PC-3 (cell line): ENCODE results near the gene ARHGEF6. TPM values are rescaled to one million over a fixed set of nuclear protein-coding genes. Genes with fewer than 3 reads are reported as not detected.

Experiments used
- ATAC-seq: fragments of 200-7000 bp; cut with Tn5 transposase; 2 replicates; pipeline ENCODE4 v1.9.1; 2020; ENCODE audit warnings: mild to moderate bottlenecking, moderate library complexity
- BruUV-seq: library from RNA; stranded (reverse); fragments of 400-500 nt; replicated peaks from 2 replicates; lab custom pipeline; 2021; lab: Mats Ljungman, UMichigan
- CTCF ChIA-PET: fragments of 300-600 bp; sonication (Branson Sonifier 250); formaldehyde crosslinking; loops from one replicate; lab custom pipeline; 2022; ENCODE audit warnings: antibody characterized with exemption; lab: Charles Lee
- POLR2A ChIA-PET: fragments of 300-600 bp; sonication (Branson Sonifier 250); formaldehyde crosslinking; loops from one replicate; lab custom pipeline; 2022; ENCODE audit warnings: antibody characterized with exemption; ENCODE audit not compliant: unreplicated experiment; lab: Charles Lee
- DNase-seq: peaks from one replicate; pipeline ENCODE4 v3.0.0-alpha.2; 2015
- H2AFZ ChIP-seq: fragments of 300-600 bp; sonication (generic); 2 replicates; pipeline ENCODE4 v1.6.0; 2016; ENCODE audit warnings: antibody characterized with exemption, low read length
- H3F3A ChIP-seq: fragments of 300-600 bp; sonication (generic); one replicate; pipeline ENCODE4 v1.6.0; 2017; ENCODE audit warnings: antibody characterized with exemption, low read length, control low read depth, mild to moderate bottlenecking; ENCODE audit not compliant: unreplicated experiment
- H3K27ac ChIP-seq: fragments of 300-600 bp; sonication (generic); 2 replicates; pipeline ENCODE4 v1.5.1; 2016; ENCODE audit warnings: mild to moderate bottlenecking, low read length
- H3K27me3 ChIP-seq: fragments of 300-600 bp; sonication (generic); 2 replicates; pipeline ENCODE4 v1.6.1; 2016; ENCODE audit warnings: low read length, mixed read lengths
- H3K36me3 ChIP-seq: fragments of 300-600 bp; sonication (generic); 2 replicates; pipeline ENCODE4 v1.6.1; 2016; ENCODE audit warnings: low read depth, mixed run types, low read length, mixed read lengths
- H3K4me1 ChIP-seq: fragments of 300-600 bp; sonication (generic); 2 replicates; pipeline ENCODE4 v1.5.1; 2016; ENCODE audit warnings: low read length; ENCODE audit not compliant: insufficient read depth
- H3K4me2 ChIP-seq: fragments of 300-600 bp; sonication (generic); 2 replicates; pipeline ENCODE4 v1.6.0; 2016; ENCODE audit warnings: low read length
- H3K4me3 ChIP-seq: fragments of 300-600 bp; sonication (generic); 2 replicates; pipeline ENCODE4 v1.5.1; 2016; ENCODE audit warnings: mild to moderate bottlenecking, low read length, mixed read lengths
- H3K79me2 ChIP-seq: fragments of 300-600 bp; sonication (generic); 2 replicates; pipeline ENCODE4 v1.6.1; 2017; ENCODE audit warnings: low read length, mixed read lengths
- H3K9ac ChIP-seq: fragments of 300-600 bp; sonication (generic); 2 replicates; pipeline ENCODE4 v1.6.0; 2016; ENCODE audit warnings: mild to moderate bottlenecking, low read length
- H3K9me2 ChIP-seq: fragments of 300-600 bp; sonication (generic); replicated peaks from 2 replicates; pipeline ENCODE4 v1.6.1; 2016; ENCODE audit warnings: mixed run types, low read length, mixed read lengths
- H3K9me3 ChIP-seq: fragments of 300-600 bp; sonication (generic); 2 replicates; pipeline ENCODE4 v1.6.1; 2016; ENCODE audit warnings: low read length, mixed read lengths
- H4K20me1 ChIP-seq: fragments of 300-600 bp; sonication (generic); 2 replicates; pipeline ENCODE4 v1.6.1; 2016; ENCODE audit warnings: low read length, mixed read lengths
- CTCF ChIP-seq: fragments of 300-600 bp; sonication (generic); conservative IDR thresholded peaks from 2 replicates; pipeline ENCODE4 v1.5.1; 2017; ENCODE audit warnings: antibody characterized with exemption, low read depth, mild to moderate bottlenecking, low read length
- EZH2 ChIP-seq: fragments of 300-600 bp; sonication (generic); IDR thresholded peaks from one replicate; pipeline ENCODE4 v1.6.1; 2017; ENCODE audit warnings: antibody characterized with exemption, mild to moderate bottlenecking, low read length; ENCODE audit not compliant: unreplicated experiment
- EZH2phosphoT487 ChIP-seq: fragments of 300-600 bp; sonication (generic); IDR thresholded peaks from 2 replicates; pipeline ENCODE4 v1.6.1; 2018; ENCODE audit warnings: mild to moderate bottlenecking, antibody characterized with exemption, low read length, borderline replicate concordance
- intact Hi-C: fragments of 100-400 bp; cut with micrococcal nuclease; formaldehyde crosslinking; loops from 2 replicates; pipeline ENCODE4 v1.9.0; 2023
- total RNA-seq: library from RNA; depleted of rRNA; stranded (reverse); fragments of >200 nt; gene quantifications from 2 replicates; pipeline ENCODE4 v1.2.3, GENCODE V29; 2014

The ARHGEF6 gene
- total RNA-seq, 1 experiment from 2014 or later: 3.3 TPM

DNA sequence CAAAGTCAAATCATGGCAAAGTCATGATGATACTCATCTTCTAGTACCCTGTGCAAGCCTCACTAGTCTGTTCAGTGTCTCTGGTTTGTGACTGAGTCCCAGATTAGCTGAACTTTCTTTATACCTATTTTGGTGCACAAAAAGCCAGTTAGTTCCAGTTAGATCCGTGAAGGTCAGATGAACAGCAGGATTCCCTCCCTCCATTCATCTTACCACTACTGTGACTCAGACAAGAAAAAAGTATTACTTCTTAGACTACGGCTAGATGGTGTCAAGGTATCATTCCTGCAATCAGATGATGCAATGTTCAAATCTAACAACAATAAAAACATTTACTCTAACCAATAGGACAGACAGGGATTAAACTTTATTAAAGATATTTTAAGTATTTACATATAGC lies 30.4 kb downstream of the ARHGEF6 start:
- H3K9me3 ChIP-seq: no peaks in the 10 kb centered on the region
- no peaks in the 10 kb centered on the region for H3K36me3 ChIP-seq
- POLR2A ChIA-PET: no interaction called here
- intact Hi-C loops: no loop called here
- no peaks in the 10 kb centered on the region for H3K27me3 ChIP-seq
- no peak overlapping the region for H3K4me3 ChIP-seq
- H3K9ac ChIP-seq: no peak overlapping the region
- H3K4me2 ChIP-seq: no peak overlapping the region
- no peaks in the 10 kb centered on the region for H4K20me1 ChIP-seq
- TF ChIP-seq EZH2 (no peak), CTCF (no peak), EZH2phosphoT487 (no peak)
- H3K4me1 ChIP-seq: no peaks in the 10 kb centered on the region
- no peaks in the 10 kb centered on the region for H3F3A ChIP-seq
- DNase-seq (no peak), ATAC-seq (no peak)
- no TSS peak for BruUV-seq
- H3K79me2 ChIP-seq: no peaks in the 10 kb centered on the region
- H3K9me2 ChIP-seq: no peaks in the 10 kb centered on the region
- H2AFZ ChIP-seq: no peak overlapping the region
- H3K27ac ChIP-seq: no peak overlapping the region
- CTCF ChIA-PET: no interaction called here

GRCh38 chrX:136747003-136747986 lies 33.4 kb downstream of the ARHGEF6 start:
- no peaks in the 10 kb centered on the region for H3K36me3 ChIP-seq
- no peak overlapping the region for H3K27ac ChIP-seq
- H3K9ac ChIP-seq: no peak overlapping the region
- intact Hi-C loops: no loop called here
- no peak overlapping the region for H3K4me2 ChIP-seq
- no peaks in the 10 kb centered on the region for H3F3A ChIP-seq
- H3K4me1 ChIP-seq: no peaks in the 10 kb centered on the region
- no peaks in the 10 kb centered on the region for H3K9me3 ChIP-seq
- no peaks in the 10 kb centered on the region for H3K9me2 ChIP-seq
- no peaks in the 10 kb centered on the region for H3K27me3 ChIP-seq
- H3K79me2 ChIP-seq: no peaks in the 10 kb centered on the region
- TF ChIP-seq EZH2phosphoT487 (no peak), EZH2 (no peak), CTCF (no peak)
- ChIA-PET CTCF (no interaction called here), POLR2A (no interaction called here)
- no TSS peak for BruUV-seq
- H3K4me3 ChIP-seq: no peak overlapping the region
- no peak for DNase-seq
- no peaks in the 10 kb centered on the region for H4K20me1 ChIP-seq
- no peak overlapping the region for H2AFZ ChIP-seq
- ATAC-seq: no peak
